Effector memory CD8-positive, alpha-beta T cell (primary cell): Measurements from ENCODE around the gene ZC3H12C.

Experiments used
- ATAC-seq: fragments of 150-1000 bp; cut with Tn5 transposase; replicated peaks from 2 replicates; pipeline ENCODE4 v1.10.0; 2021; ENCODE audit warnings: mild to moderate bottlenecking, moderate library complexity
- DNase-seq, 3 experiments: peaks; one replicate each; pipeline ENCODE4 v3.0.0; 2021
- H3K27ac Mint-ChIP-seq, 2 donors: one replicate each; pipeline ENCODE4 v1.8.0; 2022; ENCODE audit warnings: mild to moderate bottlenecking in 2 of 2, mixed read lengths in 2 of 2, moderate library complexity in 2 of 2
- H3K27me3 Mint-ChIP-seq, 2 donors: one replicate each; pipeline ENCODE4 v1.8.0; 2022; ENCODE audit warnings: mixed read lengths in 2 of 2
- H3K36me3 Mint-ChIP-seq: one replicate; pipeline ENCODE4 v1.8.0; 2022; ENCODE audit warnings: mild to moderate bottlenecking, moderate library complexity, mixed read lengths; ENCODE audit not compliant: insufficient read depth
- H3K4me1 Mint-ChIP-seq, 2 donors: one replicate each; pipeline ENCODE4 v1.8.0; 2022; ENCODE audit warnings: low read depth in 2 of 2, mixed read lengths in 2 of 2
- H3K4me3 Mint-ChIP-seq, 2 donors: one replicate each; pipeline ENCODE4 v1.8.0; 2022; ENCODE audit warnings: mild to moderate bottlenecking in 2 of 2, mixed read lengths in 2 of 2, moderate library complexity in 2 of 2
- H3K9me3 Mint-ChIP-seq, 2 donors: one replicate each; pipeline ENCODE4 v1.8.0; 2022; ENCODE audit warnings: mixed read lengths in 2 of 2

The ZC3H12C gene

DNA sequence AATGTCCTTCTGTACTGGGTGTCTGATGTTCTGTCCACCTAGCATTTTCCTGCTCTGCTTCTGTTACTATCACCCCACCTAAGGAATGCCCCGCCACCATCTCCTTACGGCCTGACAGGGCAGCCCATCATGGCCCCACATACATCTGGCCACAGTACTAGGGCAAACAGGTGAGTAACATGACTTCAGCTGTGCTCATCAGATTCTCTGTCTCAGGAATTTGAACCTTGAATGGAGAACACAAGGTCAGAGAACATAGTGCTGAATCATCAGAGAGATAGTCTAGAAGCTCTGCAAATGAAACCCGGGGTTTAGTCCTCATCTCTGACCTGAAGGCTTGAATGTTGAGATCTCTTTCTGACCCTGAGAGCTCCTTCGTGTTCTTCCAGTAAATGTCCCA lies 32.4 kb downstream of the ZC3H12C start:
- H3K36me3 Mint-ChIP-seq, result no peaks in the 10 kb centered on the region
- no peak for ATAC-seq

GRCh38 chr11:110126936-110127335 lies 33.7 kb downstream of the ZC3H12C start:
- ATAC-seq (no peak), DNase-seq (no peak)
- peaks cover 11 to 20% of the 10 kb centered on the region in 2 donors for H3K27me3 Mint-ChIP-seq
- H3K4me3 Mint-ChIP-seq, result no peak overlapping the region
- H3K36me3 Mint-ChIP-seq, result no peaks in the 10 kb centered on the region
- no peak overlapping the region for H3K27ac Mint-ChIP-seq
- H3K4me1 Mint-ChIP-seq, result no peaks in the 10 kb centered on the region
- H3K9me3 Mint-ChIP-seq, result no peaks in the 10 kb centered on the region

More for the DNA sequence above, 32.4 kb downstream of the ZC3H12C start:
- no peak for DNase-seq
- H3K27ac Mint-ChIP-seq, result no peak overlapping the region
- no peak overlapping the region for H3K4me3 Mint-ChIP-seq
- peaks cover under 1 to 8% of the 10 kb centered on the region in 2 donors for H3K27me3 Mint-ChIP-seq
- H3K4me1 Mint-ChIP-seq, result no peaks in the 10 kb centered on the region
- no peaks in the 10 kb centered on the region for H3K9me3 Mint-ChIP-seq

DNA sequence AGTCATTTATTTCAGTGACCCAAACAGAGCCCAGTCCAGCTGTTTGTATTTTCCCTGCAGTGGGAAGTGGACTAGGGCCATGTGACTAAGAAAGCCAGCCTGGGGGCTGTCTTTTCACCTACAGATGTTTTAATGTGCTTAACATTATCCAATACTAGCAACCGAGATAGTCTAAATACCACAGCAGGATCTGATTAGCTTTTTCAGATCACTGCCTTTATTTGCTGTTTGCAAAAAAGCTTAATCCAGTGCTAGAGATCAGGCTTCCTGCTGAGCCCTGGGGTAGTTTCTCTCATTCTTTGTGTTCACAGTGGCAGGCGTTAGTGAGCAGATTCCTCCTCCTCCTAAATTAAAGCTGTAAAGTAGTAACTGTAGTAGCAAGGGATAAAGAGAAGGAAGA lies 35.0 kb downstream of the ZC3H12C start:
- ATAC-seq (no peak), DNase-seq (no peak)
- Mint-ChIP-seq H3K27me3 (peaks cover 11 to 20% of the 10 kb centered on the region in 2 donors), H3K36me3 (no peaks in the 10 kb centered on the region), H3K4me1 (no peaks in the 10 kb centered on the region), H3K4me3 (no peak overlapping the region), H3K9me3 (no peaks in the 10 kb centered on the region), H3K27ac (no peak overlapping the region)

GRCh38 chr11:110130642-110131238 lies 37.5 kb downstream of the ZC3H12C start:
- Mint-ChIP-seq H3K36me3 (no peaks in the 10 kb centered on the region), H3K27ac (no peak overlapping the region), H3K4me1 (no peaks in the 10 kb centered on the region), H3K9me3 (no peaks in the 10 kb centered on the region), H3K4me3 (no peak overlapping the region), H3K27me3 (peaks cover 11 to 20% of the 10 kb centered on the region in 2 donors)
- DNase-seq, result no peak
- ATAC-seq, result no peak

DNA sequence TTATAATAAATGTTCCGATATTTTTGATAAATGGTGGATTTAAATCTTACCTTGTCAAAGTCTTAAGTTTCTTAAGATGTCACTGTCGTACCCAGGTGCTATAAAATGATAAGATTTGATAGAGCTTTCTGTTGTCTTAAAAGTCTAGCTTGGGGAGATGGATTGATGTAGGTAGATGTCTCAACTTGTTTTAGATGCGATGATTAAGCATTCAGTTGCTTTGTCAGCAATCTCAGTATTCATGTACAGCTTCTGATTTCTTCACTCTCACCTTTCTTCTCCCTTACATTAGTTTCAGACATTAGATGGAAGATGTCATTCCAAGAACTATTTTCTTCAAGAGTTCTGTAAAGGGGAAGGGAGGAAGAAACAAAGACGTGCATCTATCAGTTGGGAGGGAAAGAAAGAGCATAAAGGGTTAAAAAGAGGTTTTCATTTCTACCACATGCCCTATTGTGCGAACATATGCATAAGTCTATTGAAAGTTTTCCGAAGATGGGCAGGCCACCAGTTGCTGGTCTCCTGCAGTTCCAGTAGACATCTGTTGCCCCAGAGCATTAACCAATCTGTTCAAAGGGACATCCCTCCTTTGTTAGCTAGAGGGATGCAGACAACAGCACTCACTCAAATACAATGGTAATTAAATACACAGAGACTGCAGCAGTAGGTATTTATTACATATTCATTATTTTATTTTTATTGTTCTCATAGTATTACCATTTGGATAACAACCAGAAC lies 38.4 kb downstream of the ZC3H12C start:
- Mint-ChIP-seq H3K36me3 (no peaks in the 10 kb centered on the region), H3K4me3 (no peak overlapping the region), H3K27ac (no peak overlapping the region), H3K27me3 (peaks cover 11 to 20% of the 10 kb centered on the region in 2 donors), H3K9me3 (no peaks in the 10 kb centered on the region), H3K4me1 (no peaks in the 10 kb centered on the region)
- ATAC-seq (no peak), DNase-seq (no peak)

DNA sequence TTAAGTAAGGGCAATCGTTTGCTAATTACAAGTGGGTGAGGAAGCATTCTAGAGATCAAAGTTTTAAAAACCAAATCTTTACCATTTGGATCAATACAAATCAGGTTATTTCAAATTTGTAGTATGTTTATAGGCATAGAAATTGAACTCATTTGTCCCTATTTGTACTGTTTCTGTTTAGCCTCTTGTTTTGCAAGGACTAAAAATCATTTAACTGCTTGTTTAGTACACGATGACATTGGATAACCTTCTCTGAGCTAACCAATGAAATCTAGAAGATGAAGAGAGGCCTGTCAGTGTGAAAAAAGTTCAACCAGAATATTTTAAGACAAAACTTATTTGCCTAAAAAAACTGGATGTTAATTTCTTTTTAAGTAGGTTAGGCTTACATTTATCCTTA lies 40.0 kb downstream of the ZC3H12C start:
- Mint-ChIP-seq H3K27me3 (peaks cover 11 to 20% of the 10 kb centered on the region in 2 donors), H3K9me3 (no peaks in the 10 kb centered on the region), H3K27ac (no peak overlapping the region), H3K4me3 (no peak overlapping the region), H3K4me1 (no peaks in the 10 kb centered on the region), H3K36me3 (no peaks in the 10 kb centered on the region)
- ATAC-seq, result no peak
- no peak for DNase-seq

- Mint-ChIP-seq H3K36me3 (no peaks in the 10 kb centered on the region), H3K4me1 (no peaks in the 10 kb centered on the region), H3K27me3 (peaks cover 11 to 20% of the 10 kb centered on the region in 2 donors), H3K27ac (no peak overlapping the region), H3K4me3 (no peak overlapping the region), H3K9me3 (no peaks in the 10 kb centered on the region)
- ATAC-seq (no peak), DNase-seq (no peak)
These were observed 40.9 kb downstream of the ZC3H12C start for GRCh38 chr11:110134110-110134509.

- Mint-ChIP-seq H3K36me3 (no peaks in the 10 kb centered on the region), H3K4me3 (no peak overlapping the region), H3K27me3 (peaks cover 23 to 26% of the 10 kb centered on the region in 2 donors), H3K4me1 (no peaks in the 10 kb centered on the region), H3K27ac (no peak overlapping the region), H3K9me3 (no peaks in the 10 kb centered on the region)
- ATAC-seq (no peak), DNase-seq (no peak)
These were observed 48.6 kb downstream of the ZC3H12C start for GRCh38 chr11:110141812-110142211.

DNA sequence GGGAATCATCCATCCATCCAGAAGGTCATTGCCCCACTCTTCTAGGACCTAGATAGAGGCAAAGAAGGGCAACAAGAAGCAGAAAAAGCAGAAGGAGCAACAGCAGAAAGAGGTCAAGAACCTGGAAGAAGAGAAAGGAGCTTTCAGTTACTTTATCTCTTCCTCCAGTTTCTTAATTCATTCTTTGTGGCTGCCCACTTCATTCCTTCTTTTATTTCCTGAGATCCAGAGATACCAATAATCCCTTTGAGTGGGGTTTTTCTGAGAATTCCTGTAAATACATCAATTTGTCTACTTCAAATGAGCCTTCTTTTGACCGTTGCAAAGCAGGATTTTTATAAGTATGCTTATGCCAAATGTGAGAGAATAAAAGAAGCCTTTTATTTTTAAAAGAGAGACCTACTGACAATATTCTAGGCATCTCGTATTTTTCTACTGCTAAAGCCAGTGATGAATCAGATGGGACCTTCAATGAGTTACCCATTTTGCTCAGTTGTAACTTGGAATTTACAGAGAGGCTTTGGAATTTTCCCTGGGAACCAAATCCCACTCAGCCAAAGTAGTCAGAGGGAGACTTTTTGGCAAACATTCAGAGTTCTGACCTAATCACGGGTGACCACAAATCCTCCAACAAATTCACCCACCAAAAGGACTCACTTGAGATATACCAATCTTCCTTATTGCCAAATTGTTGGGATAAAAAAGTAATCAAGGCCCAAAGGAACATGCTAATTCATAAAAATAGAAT lies 54.9 kb downstream of the ZC3H12C start:
- Mint-ChIP-seq H3K27ac (no peak overlapping the region), H3K4me3 (no peak overlapping the region), H3K36me3 (no peaks in the 10 kb centered on the region), H3K9me3 (no peaks in the 10 kb centered on the region), H3K4me1 (no peaks in the 10 kb centered on the region), H3K27me3 (peaks cover 21 to 27% of the 10 kb centered on the region in 2 donors)
- DNase-seq, result no peak
- no peak for ATAC-seq

- Mint-ChIP-seq H3K36me3 (no peaks in the 10 kb centered on the region), H3K27me3 (peaks cover 27 to 30% of the 10 kb centered on the region in 2 donors), H3K4me3 (no peak overlapping the region), H3K9me3 (no peaks in the 10 kb centered on the region), H3K27ac (no peak overlapping the region), H3K4me1 (no peaks in the 10 kb centered on the region)
- ATAC-seq (no peak), DNase-seq (no peak)
These were observed 55.9 kb downstream of the ZC3H12C start for GRCh38 chr11:110148775-110149744.

DNA sequence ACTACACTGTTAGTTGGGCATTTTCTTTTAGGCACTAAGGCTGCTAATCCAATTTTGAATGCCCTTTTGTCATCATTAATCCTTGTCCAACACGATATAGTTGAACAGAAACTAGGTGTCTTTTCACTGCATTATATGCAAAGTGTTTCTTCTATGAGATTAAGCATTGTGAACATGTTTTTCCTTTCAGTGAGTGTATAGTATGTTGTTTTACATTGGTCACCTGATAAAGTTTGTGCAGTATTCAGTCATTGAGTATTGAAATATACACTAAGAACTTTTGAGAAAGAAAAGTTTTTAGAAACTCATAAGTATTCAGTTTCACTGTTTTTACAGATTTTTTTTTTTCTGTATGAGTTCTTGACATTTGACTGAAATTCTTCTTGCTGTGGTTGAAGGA lies 59.0 kb downstream of the ZC3H12C start:
- Mint-ChIP-seq H3K27ac (no peak overlapping the region), H3K9me3 (no peaks in the 10 kb centered on the region), H3K36me3 (no peaks in the 10 kb centered on the region), H3K4me1 (no peaks in the 10 kb centered on the region), H3K27me3 (peaks cover 10 to 12% of the 10 kb centered on the region in 2 donors), H3K4me3 (no peak overlapping the region)
- no peak for ATAC-seq
- no peak for DNase-seq

- no peaks in the 10 kb centered on the region for H3K36me3 Mint-ChIP-seq
- ATAC-seq (no peak), DNase-seq (no peak)
- no peak overlapping the region for H3K27ac Mint-ChIP-seq
- no peaks in the 10 kb centered on the region for H3K9me3 Mint-ChIP-seq
- H3K4me1 Mint-ChIP-seq, result no peaks in the 10 kb centered on the region
- peaks cover 6 to 22% of the 10 kb centered on the region in 2 donors for H3K27me3 Mint-ChIP-seq
- no peak overlapping the region for H3K4me3 Mint-ChIP-seq
These were observed 60.3 kb downstream of the ZC3H12C start for GRCh38 chr11:110153474-110153873.

DNA sequence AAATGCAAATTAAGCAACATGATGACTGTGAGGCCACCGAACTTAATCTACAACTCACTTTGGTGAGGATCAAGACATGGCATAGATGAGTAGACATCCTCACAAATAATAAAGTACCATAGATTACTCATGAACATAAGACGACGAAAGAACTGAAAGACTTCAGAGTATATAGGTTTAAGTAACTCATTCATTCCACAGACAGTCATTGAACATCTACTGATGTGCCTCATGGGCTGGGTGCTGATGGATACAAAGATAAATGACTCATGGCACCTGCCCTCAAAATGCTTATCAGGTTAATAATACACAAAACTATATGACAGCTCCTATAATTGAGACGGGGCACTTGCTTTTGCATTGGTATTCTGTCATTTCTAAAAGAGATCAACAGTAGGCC lies 63.3 kb downstream of the ZC3H12C start:
- no peak overlapping the region for H3K27ac Mint-ChIP-seq
- no peak for ATAC-seq
- H3K36me3 Mint-ChIP-seq, result no peaks in the 10 kb centered on the region

More for the DNA sequence above, 63.3 kb downstream of the ZC3H12C start:
- Mint-ChIP-seq H3K9me3 (no peaks in the 10 kb centered on the region), H3K4me1 (no peaks in the 10 kb centered on the region), H3K27me3 (peaks cover 0 to 32% of the 10 kb centered on the region in 2 donors), H3K4me3 (no peak overlapping the region)
- no peak for DNase-seq
